Vagina (tissue), 2 donors: ENCODE results near the gene GLS2. TPM values are rescaled to one million over a fixed set of nuclear protein-coding genes. Genes with fewer than 3 reads are reported as not detected.

Experiments
- DNase-seq, 2 donors: peaks; one replicate each; pipeline ENCODE4 v3.0.0-alpha.2; 2017; ENCODE audit errors: extremely low spot score in 2 of 2
- H3K27ac ChIP-seq: fragments of 200-600 bp; sonication (generic); one replicate; pipeline ENCODE4 v1.5.1; 2019
- H3K27me3 ChIP-seq: fragments of 200-600 bp; sonication (generic); one replicate; pipeline ENCODE4 v1.5.1; 2019
- H3K36me3 ChIP-seq, 2 donors: fragments of 200-600 bp; sonication (generic); one replicate each; pipeline ENCODE4 v1.5.1; 2017 to 2019
- H3K4me1 ChIP-seq: fragments of 200-600 bp; sonication (generic); one replicate; pipeline ENCODE4 v1.5.1; 2019
- H3K4me3 ChIP-seq, 2 donors: fragments of 200-600 bp; sonication (generic); 1 replicate in 1 of 2; 2 replicates in 1 of 2; pipeline ENCODE4 v1.5.1; 2016 to 2019
- H3K9me3 ChIP-seq: fragments of 200-600 bp; sonication (generic); one replicate; pipeline ENCODE4 v1.5.1; 2019
- POLR2A ChIP-seq, 2 donors: fragments of 450-650 bp; IDR thresholded peaks; one replicate each; pipeline ENCODE4 v1.6.1; 2017; ENCODE audit warnings: antibody characterized with exemption in 2 of 2, mild to moderate bottlenecking in 2 of 2, moderate library complexity in 2 of 2
- POLR2AphosphoS5 ChIP-seq, 2 donors: sonication (generic); formaldehyde crosslinking; IDR thresholded peaks; one replicate each; pipeline ENCODE4 v1.9.0; 2017; ENCODE audit warnings: antibody characterized with exemption in 2 of 2, mild to moderate bottlenecking in 2 of 2, low read depth in 1 of 2; ENCODE audit not compliant: insufficient read depth in 1 of 2
- intact Hi-C: fragments of 100-400 bp; cut with DNase I; formaldehyde crosslinking; loops from one replicate; pipeline ENCODE4 v1.15.1; 2023
- total RNA-seq: library from RNA; depleted of rRNA; stranded (reverse); fragments of >200 nt; gene quantifications from one replicate; pipeline ENCODE4 v1.2.3, GENCODE V29; 2016
- TF ChIP-seq, protein P1 (sequence below), 3 experiments: fragments of 450-650 bp in 2 of 3; fragments of 200-600 bp in 1 of 3; sonication (generic) in 1 of 3; IDR thresholded peaks; one replicate each; pipeline ENCODE4 v1.5.1; 2017 to 2019; ENCODE audit warnings: antibody characterized with exemption in 3 of 3, mild to moderate bottlenecking in 2 of 3, moderate library complexity in 2 of 3

The GLS2 gene
- total RNA-seq, 1 donor from 2014 or later, result 5.2 TPM

DNA sequence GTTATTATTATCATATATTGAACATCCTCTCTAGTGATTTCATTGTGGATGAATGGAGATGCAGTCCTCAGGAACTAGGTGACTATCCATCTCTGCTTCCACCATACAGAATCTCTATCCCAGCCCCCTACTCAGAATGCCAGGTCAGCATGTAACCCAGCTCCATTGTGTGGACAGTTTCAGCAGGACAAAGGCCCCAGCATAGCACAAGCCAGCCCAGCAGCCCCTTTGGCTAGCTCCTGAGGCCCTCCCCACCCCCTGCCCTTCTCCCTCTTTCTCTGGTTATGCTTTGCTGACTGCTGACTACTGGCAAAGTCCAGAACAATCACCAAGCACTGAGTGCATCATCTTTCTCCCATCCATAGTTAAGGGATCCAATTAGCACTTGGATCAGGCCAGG, 25.4 kb downstream of the GLS2 start:
- H3K4me1 ChIP-seq, result peaks cover under 1% of the 10 kb centered on the region
- TF ChIP-seq POLR2AphosphoS5 (IDR thresholded peaks at IDR 0.05; ENCODE audit: insufficient read depth in 1 of 2, low read depth in 1 of 2), result no peak
- TF ChIP-seq, protein P1, sequence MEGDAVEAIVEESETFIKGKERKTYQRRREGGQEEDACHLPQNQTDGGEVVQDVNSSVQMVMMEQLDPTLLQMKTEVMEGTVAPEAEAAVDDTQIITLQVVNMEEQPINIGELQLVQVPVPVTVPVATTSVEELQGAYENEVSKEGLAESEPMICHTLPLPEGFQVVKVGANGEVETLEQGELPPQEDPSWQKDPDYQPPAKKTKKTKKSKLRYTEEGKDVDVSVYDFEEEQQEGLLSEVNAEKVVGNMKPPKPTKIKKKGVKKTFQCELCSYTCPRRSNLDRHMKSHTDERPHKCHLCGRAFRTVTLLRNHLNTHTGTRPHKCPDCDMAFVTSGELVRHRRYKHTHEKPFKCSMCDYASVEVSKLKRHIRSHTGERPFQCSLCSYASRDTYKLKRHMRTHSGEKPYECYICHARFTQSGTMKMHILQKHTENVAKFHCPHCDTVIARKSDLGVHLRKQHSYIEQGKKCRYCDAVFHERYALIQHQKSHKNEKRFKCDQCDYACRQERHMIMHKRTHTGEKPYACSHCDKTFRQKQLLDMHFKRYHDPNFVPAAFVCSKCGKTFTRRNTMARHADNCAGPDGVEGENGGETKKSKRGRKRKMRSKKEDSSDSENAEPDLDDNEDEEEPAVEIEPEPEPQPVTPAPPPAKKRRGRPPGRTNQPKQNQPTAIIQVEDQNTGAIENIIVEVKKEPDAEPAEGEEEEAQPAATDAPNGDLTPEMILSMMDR (IDR thresholded peaks at IDR 0.05), result no peak
- no peak for TF ChIP-seq POLR2A (IDR thresholded peaks at IDR 0.05)
- no peaks in the 10 kb centered on the region for H3K9me3 ChIP-seq
- H3K4me3 ChIP-seq, result no peak overlapping the region
- H3K27me3 ChIP-seq, result no peaks in the 10 kb centered on the region
- H3K27ac ChIP-seq, result no peak overlapping the region
- H3K36me3 ChIP-seq, result no peaks in the 10 kb centered on the region
- intact Hi-C loops, result no loop called here
- no peak for DNase-seq

DNA sequence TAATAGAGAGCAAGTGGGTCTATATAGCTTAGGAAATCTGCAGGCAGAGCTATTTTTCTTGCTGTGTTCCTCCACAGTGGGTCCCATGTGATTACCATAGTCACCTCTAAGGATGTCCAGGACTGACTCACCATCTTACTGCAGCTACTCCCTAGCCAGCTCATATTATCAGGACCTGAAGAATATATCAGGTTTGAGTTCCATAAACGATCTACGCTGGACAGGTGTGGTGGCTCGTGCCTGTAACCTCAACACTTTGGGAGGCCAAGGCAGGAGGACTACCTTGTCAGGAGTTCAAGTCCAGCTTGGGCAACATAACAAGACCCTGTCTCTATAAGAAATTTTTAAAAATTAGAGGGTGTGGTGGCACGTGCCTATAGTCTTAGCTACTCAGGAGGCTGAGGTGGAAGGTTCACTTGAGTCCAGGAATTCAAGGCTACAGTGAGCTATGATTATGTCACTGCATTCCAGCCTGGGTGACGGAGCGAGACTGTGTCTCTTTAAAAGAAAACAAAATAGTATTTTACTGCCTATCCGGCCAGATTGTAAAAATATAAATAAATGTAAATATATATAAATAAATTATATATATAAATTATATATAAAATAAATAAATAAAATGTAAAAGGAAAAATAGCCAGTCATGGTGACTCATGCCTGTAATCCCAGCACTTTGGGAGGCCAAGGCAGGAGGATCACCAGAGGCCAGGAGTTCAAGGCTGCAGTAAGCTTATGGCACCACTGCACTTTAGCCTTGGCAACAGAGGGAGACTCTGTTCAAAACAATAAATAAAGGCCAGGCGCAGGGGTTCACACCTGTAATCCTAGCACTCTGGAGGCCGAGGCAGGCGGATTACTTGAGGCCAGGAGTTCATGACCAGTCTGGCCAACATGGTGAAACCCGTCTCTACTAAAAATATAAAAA, 26.5 kb downstream of the GLS2 start:
- Histone ChIP-seq H3K4me1 (no peaks in the 10 kb centered on the region), H3K9me3 (no peaks in the 10 kb centered on the region)
- intact Hi-C loops, result no loop called here

DNA sequence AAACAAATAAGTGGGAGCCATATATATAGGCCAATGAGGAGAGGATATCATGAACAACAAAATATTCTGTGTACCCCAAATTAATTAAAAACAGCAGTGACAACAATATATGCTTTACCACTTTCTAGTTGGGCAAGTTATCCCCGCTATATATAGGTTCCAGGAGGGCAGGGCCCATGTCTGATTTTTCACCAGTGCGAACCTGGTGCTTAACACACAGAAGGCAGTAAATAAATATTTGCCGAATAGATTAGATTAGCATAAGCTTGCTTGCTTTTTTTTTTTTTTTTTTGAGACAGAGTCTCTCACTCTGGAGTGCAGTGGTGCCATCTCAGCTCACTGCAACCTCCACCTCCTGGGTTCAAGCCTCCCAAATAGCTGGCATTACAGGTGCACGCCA, 30.1 kb downstream of the GLS2 start:
- no peaks in the 10 kb centered on the region for H3K36me3 ChIP-seq

More for the DNA sequence above, 26.5 kb downstream of the GLS2 start:
- H3K27me3 ChIP-seq, result no peaks in the 10 kb centered on the region
- no peaks in the 10 kb centered on the region for H3K36me3 ChIP-seq
- DNase-seq, result no peak
- H3K27ac ChIP-seq, result no peak overlapping the region
- TF ChIP-seq, protein P1 (IDR thresholded peaks at IDR 0.05), result no peak
- TF ChIP-seq POLR2AphosphoS5 (IDR thresholded peaks at IDR 0.05; ENCODE audit: insufficient read depth in 1 of 2, low read depth in 1 of 2) (no peak), POLR2A (IDR thresholded peaks at IDR 0.05) (no peak)
- no peak overlapping the region for H3K4me3 ChIP-seq

DNA sequence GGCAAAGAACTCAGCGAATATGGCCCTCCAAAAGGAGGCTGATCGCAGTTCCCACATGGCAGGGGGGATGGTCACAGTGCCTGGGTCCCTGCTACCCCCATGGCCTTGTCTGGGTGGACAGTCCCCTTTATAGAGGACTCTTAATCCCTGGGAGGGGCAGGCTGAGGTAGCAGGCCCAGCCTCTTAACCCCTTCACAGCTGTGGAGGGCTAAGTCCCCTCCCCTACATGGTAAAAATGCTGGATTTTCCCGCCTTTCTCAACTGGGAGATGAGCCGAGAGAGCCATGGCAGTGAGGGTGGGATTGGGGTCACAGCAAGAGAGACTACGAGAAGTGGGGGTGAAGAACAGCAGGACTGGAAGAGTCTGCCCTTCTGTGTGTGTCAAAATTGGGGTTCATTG, 33.4 kb downstream of the GLS2 start, which contains the start of gene MIP:
Gene MIP (minus strand): TSS at position 101 of the 400 bp plus-strand sequence. CDS start 44 bp downstream, at position 57.
- TF ChIP-seq POLR2AphosphoS5 (IDR thresholded peaks at IDR 0.05; ENCODE audit: insufficient read depth in 1 of 2, low read depth in 1 of 2), result no peak
- TF ChIP-seq POLR2A (IDR thresholded peaks at IDR 0.05), result no peak
- TF ChIP-seq, protein P1 (IDR thresholded peaks at IDR 0.05), result no peak
- Histone ChIP-seq H3K27me3 (no peaks in the 10 kb centered on the region), H3K36me3 (no peaks in the 10 kb centered on the region), H3K9me3 (no peaks in the 10 kb centered on the region), H3K4me3 (no peak within 1 kb of the TSS), H3K27ac (no peak within 1 kb of the TSS), H3K4me1 (no peaks in the 10 kb centered on the region)
- intact Hi-C loops, result no loop called here
- DNase-seq, result no peak

More for the DNA sequence above, 30.1 kb downstream of the GLS2 start:
- Histone ChIP-seq H3K4me1 (no peaks in the 10 kb centered on the region), H3K27ac (no peak overlapping the region), H3K4me3 (no peak overlapping the region), H3K27me3 (no peaks in the 10 kb centered on the region), H3K9me3 (no peaks in the 10 kb centered on the region)
- DNase-seq, result no peak
- no peak for TF ChIP-seq POLR2A (IDR thresholded peaks at IDR 0.05)
- TF ChIP-seq POLR2AphosphoS5 (IDR thresholded peaks at IDR 0.05; ENCODE audit: insufficient read depth in 1 of 2, low read depth in 1 of 2), result no peak
- TF ChIP-seq, protein P1 (IDR thresholded peaks at IDR 0.05), result no peak
- intact Hi-C loops, result no loop called here

DNA sequence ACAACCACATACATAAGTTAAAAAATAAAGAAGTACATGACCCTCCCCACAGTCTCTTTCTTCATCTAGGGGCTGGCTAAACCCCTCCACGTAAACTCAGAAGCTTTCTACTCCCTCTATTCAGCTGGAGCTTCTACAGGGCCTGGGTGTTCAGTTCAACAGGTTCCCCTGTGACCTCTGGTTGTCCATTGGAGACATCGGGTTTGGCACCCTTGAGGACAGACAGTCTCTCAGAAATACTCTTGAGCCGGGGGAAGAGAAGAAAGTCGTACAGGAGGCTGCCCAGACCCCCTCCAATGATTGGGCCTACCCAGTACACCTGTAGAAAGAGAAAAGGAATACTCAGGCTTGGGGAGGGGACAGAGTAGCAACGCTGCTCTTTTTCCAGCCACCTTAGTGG, 36.8 kb downstream of the GLS2 start:
- no peak for DNase-seq
- Histone ChIP-seq H3K9me3 (no peaks in the 10 kb centered on the region), H3K4me3 (no peak overlapping the region), H3K36me3 (no peaks in the 10 kb centered on the region), H3K4me1 (peaks cover 7% of the 10 kb centered on the region), H3K27ac (no peak overlapping the region), H3K27me3 (no peaks in the 10 kb centered on the region)
- intact Hi-C loops, result no loop called here
- TF ChIP-seq POLR2A (IDR thresholded peaks at IDR 0.05), result no peak
- TF ChIP-seq, protein P1 (IDR thresholded peaks at IDR 0.05), result no peak
- no peak for TF ChIP-seq POLR2AphosphoS5 (IDR thresholded peaks at IDR 0.05; ENCODE audit: insufficient read depth in 1 of 2, low read depth in 1 of 2)
